Measurements from ENCODE around the gene GRIA4.

- TF ChIP-seq, protein P1, sequence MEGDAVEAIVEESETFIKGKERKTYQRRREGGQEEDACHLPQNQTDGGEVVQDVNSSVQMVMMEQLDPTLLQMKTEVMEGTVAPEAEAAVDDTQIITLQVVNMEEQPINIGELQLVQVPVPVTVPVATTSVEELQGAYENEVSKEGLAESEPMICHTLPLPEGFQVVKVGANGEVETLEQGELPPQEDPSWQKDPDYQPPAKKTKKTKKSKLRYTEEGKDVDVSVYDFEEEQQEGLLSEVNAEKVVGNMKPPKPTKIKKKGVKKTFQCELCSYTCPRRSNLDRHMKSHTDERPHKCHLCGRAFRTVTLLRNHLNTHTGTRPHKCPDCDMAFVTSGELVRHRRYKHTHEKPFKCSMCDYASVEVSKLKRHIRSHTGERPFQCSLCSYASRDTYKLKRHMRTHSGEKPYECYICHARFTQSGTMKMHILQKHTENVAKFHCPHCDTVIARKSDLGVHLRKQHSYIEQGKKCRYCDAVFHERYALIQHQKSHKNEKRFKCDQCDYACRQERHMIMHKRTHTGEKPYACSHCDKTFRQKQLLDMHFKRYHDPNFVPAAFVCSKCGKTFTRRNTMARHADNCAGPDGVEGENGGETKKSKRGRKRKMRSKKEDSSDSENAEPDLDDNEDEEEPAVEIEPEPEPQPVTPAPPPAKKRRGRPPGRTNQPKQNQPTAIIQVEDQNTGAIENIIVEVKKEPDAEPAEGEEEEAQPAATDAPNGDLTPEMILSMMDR (IDR thresholded peaks at IDR 0.05), result no peak
- TF ChIP-seq YY1 (IDR thresholded peaks at IDR 0.05; ENCODE audit: low read depth) (no peak), EP300 (IDR thresholded peaks at IDR 0.05; ENCODE audit: borderline replicate concordance in 1 of 2, low read depth in 1 of 2, low read length in 1 of 2) (no peak), POLR2AphosphoS5 (IDR thresholded peaks at IDR 0.05; ENCODE audit: low read depth, low read length) (no peak), RAD21 (IDR thresholded peaks at IDR 0.05; ENCODE audit: low read length) (no peak), RCOR1 (IDR thresholded peaks at IDR 0.05; ENCODE audit: low read length) (no peak), TAF1 (IDR thresholded peaks at IDR 0.05; ENCODE audit: borderline replicate concordance, low read depth, low read length) (no peak)
- TF ChIP-seq, protein P2, sequence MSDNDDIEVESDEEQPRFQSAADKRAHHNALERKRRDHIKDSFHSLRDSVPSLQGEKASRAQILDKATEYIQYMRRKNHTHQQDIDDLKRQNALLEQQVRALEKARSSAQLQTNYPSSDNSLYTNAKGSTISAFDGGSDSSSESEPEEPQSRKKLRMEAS (IDR thresholded peaks at IDR 0.05; ENCODE audit: low read depth), result no peak
Observed at GRCh38 chr11:105857728-105858127, 247.9 kb downstream of the GRIA4 start.

Measured in SK-N-SH (cell line).